HEK293 (cell line): ENCODE data around the gene SERINC4.

Source experiments
- BCL11A ChIP-seq: fragments of 450-650 bp; formaldehyde crosslinking; IDR thresholded peaks from 2 replicates; pipeline ENCODE4 v1.5.1; 2016; ENCODE audit warnings: low read depth, missing biosample characterization, missing genetic modification characterization
- KLF1 ChIP-seq: fragments of 450-650 bp; formaldehyde crosslinking; IDR thresholded peaks from 2 replicates; pipeline ENCODE4 v1.5.1; 2016; ENCODE audit warnings: missing biosample characterization, missing genetic modification characterization
- KLF8 ChIP-seq: fragments of 450-650 bp; formaldehyde crosslinking; IDR thresholded peaks from 2 replicates; pipeline ENCODE4 v1.5.1; 2016; ENCODE audit warnings: missing biosample characterization, missing genetic modification characterization
- OSR2 ChIP-seq: fragments of 450-650 bp; formaldehyde crosslinking; IDR thresholded peaks from 2 replicates; pipeline ENCODE4 v1.5.1; 2016; ENCODE audit warnings: missing biosample characterization, missing genetic modification characterization
- RBAK ChIP-seq: fragments of 450-650 bp; formaldehyde crosslinking; IDR thresholded peaks from 2 replicates; pipeline ENCODE4 v1.5.1; 2016; ENCODE audit warnings: missing biosample characterization, missing genetic modification characterization
- REPIN1 ChIP-seq: fragments of 450-650 bp; formaldehyde crosslinking; IDR thresholded peaks from 2 replicates; pipeline ENCODE4 v1.5.1; 2017; ENCODE audit warnings: missing biosample characterization, missing genetic modification characterization, low read depth
- SCRT1 ChIP-seq: fragments of 450-650 bp; formaldehyde crosslinking; IDR thresholded peaks from 2 replicates; pipeline ENCODE4 v1.5.1; 2016; ENCODE audit warnings: missing biosample characterization, missing genetic modification characterization, borderline replicate concordance
- SETDB1 ChIP-seq: IDR thresholded peaks from one replicate; pipeline ENCODE4 v1.6.1; 2017; ENCODE audit warnings: mild to moderate bottlenecking, low read length, moderate library complexity, mixed read lengths; ENCODE audit not compliant: insufficient read length
- TCF7L2 ChIP-seq: IDR thresholded peaks from 2 replicates; pipeline ENCODE4 v1.6.1; 2011; ENCODE audit warnings: low read depth, mild to moderate bottlenecking, inconsistent platforms, low read length, moderate library complexity, borderline replicate concordance
- ZBTB21 ChIP-seq: fragments of 450-650 bp; formaldehyde crosslinking; IDR thresholded peaks from 2 replicates; pipeline ENCODE4 v1.5.1; 2017; ENCODE audit warnings: missing biosample characterization, missing genetic modification characterization
- ZFP41 ChIP-seq: fragments of 450-650 bp; formaldehyde crosslinking; IDR thresholded peaks from 2 replicates; pipeline ENCODE4 v1.5.1; 2016; ENCODE audit warnings: missing biosample characterization, missing genetic modification characterization, borderline replicate concordance
- ZNF133 ChIP-seq: fragments of 450-650 bp; formaldehyde crosslinking; IDR thresholded peaks from 2 replicates; pipeline ENCODE4 v1.5.1; 2016; ENCODE audit warnings: missing biosample characterization, missing genetic modification characterization
- ZNF184 ChIP-seq: fragments of 450-650 bp; IDR thresholded peaks from 2 replicates; pipeline ENCODE4 v1.5.1; 2018; ENCODE audit warnings: missing biosample characterization, mild to moderate bottlenecking, missing genetic modification characterization
- ZNF214 ChIP-seq: fragments of 450-650 bp; formaldehyde crosslinking; IDR thresholded peaks from 2 replicates; pipeline ENCODE4 v1.5.1; 2017; ENCODE audit warnings: missing biosample characterization, mild to moderate bottlenecking, missing genetic modification characterization, borderline replicate concordance
- ZNF221 ChIP-seq: fragments of 450-650 bp; formaldehyde crosslinking; IDR thresholded peaks from 2 replicates; pipeline ENCODE4 v1.5.1; 2017; ENCODE audit warnings: missing biosample characterization, missing genetic modification characterization, borderline replicate concordance
- ZNF248 ChIP-seq: fragments of 450-650 bp; formaldehyde crosslinking; IDR thresholded peaks from 2 replicates; pipeline ENCODE4 v1.5.1; 2017; ENCODE audit warnings: missing biosample characterization, missing genetic modification characterization
- ZNF274 ChIP-seq, 2 experiments: fragments of 200-500 bp in 1 of 2; fragments of 450-650 bp in 1 of 2; sonication (Bioruptor generic) in 1 of 2; formaldehyde crosslinking in 1 of 2; IDR thresholded peaks; 2 replicates each; pipeline versions ENCODE4 v1.5.1 to v1.6.1; 2014 to 2016; ENCODE audit warnings: borderline replicate concordance in 1 of 2, inconsistent platforms in 1 of 2, low read length in 1 of 2, missing biosample characterization in 1 of 2, missing genetic modification characterization in 1 of 2
- ZNF391 ChIP-seq: fragments of 450-650 bp; formaldehyde crosslinking; IDR thresholded peaks from 2 replicates; pipeline ENCODE4 v1.5.1; 2016; ENCODE audit warnings: low read depth, missing biosample characterization, missing genetic modification characterization, borderline replicate concordance
- ZNF433 ChIP-seq: fragments of 450-650 bp; formaldehyde crosslinking; IDR thresholded peaks from 2 replicates; pipeline ENCODE4 v1.5.1; 2016; ENCODE audit warnings: missing biosample characterization, missing genetic modification characterization, low read depth
- ZNF514 ChIP-seq: fragments of 450-650 bp; formaldehyde crosslinking; IDR thresholded peaks from 2 replicates; pipeline ENCODE4 v1.5.1; 2016; ENCODE audit warnings: missing biosample characterization, missing genetic modification characterization
- ZNF658 ChIP-seq: fragments of 450-650 bp; formaldehyde crosslinking; IDR thresholded peaks from 2 replicates; pipeline ENCODE4; 2016; ENCODE audit warnings: missing biosample characterization, missing genetic modification characterization
- ZNF747 ChIP-seq: fragments of 450-650 bp; formaldehyde crosslinking; IDR thresholded peaks from 2 replicates; pipeline ENCODE4 v1.5.1; 2016; ENCODE audit warnings: missing biosample characterization, missing genetic modification characterization
- ZNF76 ChIP-seq: fragments of 450-650 bp; formaldehyde crosslinking; IDR thresholded peaks from 2 replicates; pipeline ENCODE4; 2016; ENCODE audit warnings: low read depth, missing biosample characterization, missing genetic modification characterization, borderline replicate concordance
- ZSCAN30 ChIP-seq: fragments of 450-650 bp; IDR thresholded peaks from 2 replicates; pipeline ENCODE4 v1.5.1; 2018; ENCODE audit warnings: missing biosample characterization, mild to moderate bottlenecking, missing genetic modification characterization, moderate library complexity
- TF ChIP-seq, protein P1 (sequence below): IDR thresholded peaks from 2 replicates; pipeline ENCODE4 v1.6.1; 2011; ENCODE audit warnings: mild to moderate bottlenecking, low read depth, low read length, borderline replicate concordance
- TF ChIP-seq, protein P2 (sequence below): fragments of 450-650 bp; formaldehyde crosslinking; IDR thresholded peaks from 2 replicates; pipeline ENCODE4 v1.5.1; 2017; ENCODE audit warnings: missing biosample characterization, missing genetic modification characterization
- TF ChIP-seq, protein P3 (sequence below): fragments of 450-650 bp; formaldehyde crosslinking; IDR thresholded peaks from 2 replicates; pipeline ENCODE4 v1.5.1; 2016; ENCODE audit warnings: missing biosample characterization, missing genetic modification characterization
- TF ChIP-seq, protein P4 (sequence below): fragments of 450-650 bp; formaldehyde crosslinking; IDR thresholded peaks from 2 replicates; pipeline ENCODE4 v1.5.1; 2016; ENCODE audit warnings: missing biosample characterization, missing genetic modification characterization
- TF ChIP-seq, protein P5 (sequence below): fragments of 450-650 bp; formaldehyde crosslinking; IDR thresholded peaks from 2 replicates; pipeline ENCODE4 v1.5.1; 2017; ENCODE audit warnings: missing biosample characterization, missing genetic modification characterization

The SERINC4 gene

DNA sequence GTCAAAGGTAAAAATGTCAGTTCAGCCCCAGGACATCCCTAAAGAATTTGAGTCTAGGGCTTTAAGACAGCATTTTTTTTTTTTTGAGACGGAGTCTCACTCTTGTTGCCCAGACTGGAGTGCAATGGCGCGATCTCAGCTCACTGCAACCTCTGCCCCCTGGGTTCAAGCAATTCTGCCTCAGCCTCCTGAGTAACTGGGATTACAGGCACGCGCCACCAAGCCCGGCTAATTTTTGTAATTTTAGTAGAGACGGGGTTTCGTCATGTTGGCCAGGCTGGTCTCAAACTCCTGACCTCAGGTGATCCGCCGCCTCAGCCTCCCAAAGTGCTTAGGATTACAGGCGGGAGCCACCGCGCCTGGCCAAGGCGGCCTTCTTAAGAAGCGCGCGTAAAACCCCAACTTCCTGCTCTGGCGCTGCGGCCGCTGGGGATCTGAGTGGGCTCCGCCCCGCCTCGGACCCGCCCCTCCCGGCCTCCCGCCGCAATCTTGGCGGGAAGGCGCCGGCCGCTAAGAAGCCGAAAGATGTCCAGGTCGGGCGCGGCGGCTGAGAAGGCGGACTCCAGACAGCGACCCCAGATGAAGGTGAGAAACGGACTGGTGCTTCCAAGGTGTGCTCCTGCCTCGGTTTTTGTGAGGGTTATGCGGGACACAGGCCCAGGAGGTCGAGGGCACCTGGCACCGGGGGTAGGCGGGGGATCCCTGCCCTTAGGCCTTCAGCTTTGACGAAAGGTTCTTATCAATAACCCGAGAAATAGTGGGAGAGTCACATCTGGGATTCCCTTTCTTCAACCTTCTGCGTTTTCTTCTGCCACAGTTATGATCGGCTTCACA lies 26.7 kb upstream of the SERINC4 start, which contains the start of gene WDR76 (continued):
- TF ChIP-seq, protein P1, sequence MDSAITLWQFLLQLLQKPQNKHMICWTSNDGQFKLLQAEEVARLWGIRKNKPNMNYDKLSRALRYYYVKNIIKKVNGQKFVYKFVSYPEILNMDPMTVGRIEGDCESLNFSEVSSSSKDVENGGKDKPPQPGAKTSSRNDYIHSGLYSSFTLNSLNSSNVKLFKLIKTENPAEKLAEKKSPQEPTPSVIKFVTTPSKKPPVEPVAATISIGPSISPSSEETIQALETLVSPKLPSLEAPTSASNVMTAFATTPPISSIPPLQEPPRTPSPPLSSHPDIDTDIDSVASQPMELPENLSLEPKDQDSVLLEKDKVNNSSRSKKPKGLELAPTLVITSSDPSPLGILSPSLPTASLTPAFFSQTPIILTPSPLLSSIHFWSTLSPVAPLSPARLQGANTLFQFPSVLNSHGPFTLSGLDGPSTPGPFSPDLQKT = no peak
- peak; percentile 8; the same call in 1 of the 2 replicates for TF ChIP-seq ZBTB21 (tag by site-specific recombination)
- TF ChIP-seq RBAK (tag by site-specific recombination) = no peak
- TF ChIP-seq, protein P2, sequence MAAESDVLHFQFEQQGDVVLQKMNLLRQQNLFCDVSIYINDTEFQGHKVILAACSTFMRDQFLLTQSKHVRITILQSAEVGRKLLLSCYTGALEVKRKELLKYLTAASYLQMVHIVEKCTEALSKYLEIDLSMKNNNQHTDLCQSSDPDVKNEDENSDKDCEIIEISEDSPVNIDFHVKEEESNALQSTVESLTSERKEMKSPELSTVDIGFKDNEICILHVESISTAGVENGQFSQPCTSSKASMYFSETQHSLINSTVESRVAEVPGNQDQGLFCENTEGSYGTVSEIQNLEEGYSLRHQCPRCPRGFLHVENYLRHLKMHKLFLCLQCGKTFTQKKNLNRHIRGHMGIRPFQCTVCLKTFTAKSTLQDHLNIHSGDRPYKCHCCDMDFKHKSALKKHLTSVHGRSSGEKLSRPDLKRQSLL (tag by site-specific recombination) = no peak
- no peak; the same call in 1 of the 2 replicates for TF ChIP-seq ZNF76 (tag by site-specific recombination)
- TF ChIP-seq SCRT1 (tag by site-specific recombination) = no peak
- TF ChIP-seq ZNF433 = no peak
- TF ChIP-seq ZNF184 = no peak
- TF ChIP-seq BCL11A (tag by site-specific recombination) = 0 out of 2 replicates have a peak, but pooled peaks have one; percentile 50
- TF ChIP-seq ZNF514 (tag by site-specific recombination) = no peak
- TF ChIP-seq, protein P3, sequence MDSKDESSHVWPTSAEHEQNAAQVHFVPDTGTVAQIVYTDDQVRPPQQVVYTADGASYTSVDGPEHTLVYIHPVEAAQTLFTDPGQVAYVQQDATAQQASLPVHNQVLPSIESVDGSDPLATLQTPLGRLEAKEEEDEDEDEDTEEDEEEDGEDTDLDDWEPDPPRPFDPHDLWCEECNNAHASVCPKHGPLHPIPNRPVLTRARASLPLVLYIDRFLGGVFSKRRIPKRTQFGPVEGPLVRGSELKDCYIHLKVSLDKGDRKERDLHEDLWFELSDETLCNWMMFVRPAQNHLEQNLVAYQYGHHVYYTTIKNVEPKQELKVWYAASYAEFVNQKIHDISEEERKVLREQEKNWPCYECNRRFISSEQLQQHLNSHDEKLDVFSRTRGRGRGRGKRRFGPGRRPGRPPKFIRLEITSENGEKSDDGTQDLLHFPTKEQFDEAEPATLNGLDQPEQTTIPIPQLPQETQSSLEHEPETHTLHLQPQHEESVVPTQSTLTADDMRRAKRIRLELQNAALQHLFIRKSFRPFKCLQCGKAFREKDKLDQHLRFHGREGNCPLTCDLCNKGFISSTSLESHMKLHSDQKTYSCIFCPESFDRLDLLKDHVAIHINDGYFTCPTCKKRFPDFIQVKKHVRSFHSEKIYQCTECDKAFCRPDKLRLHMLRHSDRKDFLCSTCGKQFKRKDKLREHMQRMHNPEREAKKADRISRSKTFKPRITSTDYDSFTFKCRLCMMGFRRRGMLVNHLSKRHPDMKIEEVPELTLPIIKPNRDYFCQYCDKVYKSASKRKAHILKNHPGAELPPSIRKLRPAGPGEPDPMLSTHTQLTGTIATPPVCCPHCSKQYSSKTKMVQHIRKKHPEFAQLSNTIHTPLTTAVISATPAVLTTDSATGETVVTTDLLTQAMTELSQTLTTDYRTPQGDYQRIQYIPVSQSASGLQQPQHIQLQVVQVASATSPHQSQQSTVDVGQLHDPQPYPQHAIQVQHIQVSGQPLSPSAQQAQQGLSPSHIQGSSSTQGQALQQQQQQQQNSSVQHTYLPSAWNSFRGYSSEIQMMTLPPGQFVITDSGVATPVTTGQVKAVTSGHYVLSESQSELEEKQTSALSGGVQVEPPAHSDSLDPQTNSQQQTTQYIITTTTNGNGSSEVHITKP = no peak
- TF ChIP-seq ZNF133 (tag by site-specific recombination) = no peak
- TF ChIP-seq ZFP41 (tag by site-specific recombination) = no peak
- peak; percentile 52; the same call in 1 of the 2 replicates for TF ChIP-seq ZSCAN30
- TF ChIP-seq ZNF214 (tag by site-specific recombination) = no peak
- TF ChIP-seq KLF1 (tag by site-specific recombination) = peak; percentile 63
- TF ChIP-seq OSR2 = peak; percentile 77
- TF ChIP-seq REPIN1 (tag by site-specific recombination) = 0 out of 2 replicates have a peak, but pooled peaks have one; percentile 29
- TF ChIP-seq KLF8 = peak; percentile 86
- TF ChIP-seq, protein P4, sequence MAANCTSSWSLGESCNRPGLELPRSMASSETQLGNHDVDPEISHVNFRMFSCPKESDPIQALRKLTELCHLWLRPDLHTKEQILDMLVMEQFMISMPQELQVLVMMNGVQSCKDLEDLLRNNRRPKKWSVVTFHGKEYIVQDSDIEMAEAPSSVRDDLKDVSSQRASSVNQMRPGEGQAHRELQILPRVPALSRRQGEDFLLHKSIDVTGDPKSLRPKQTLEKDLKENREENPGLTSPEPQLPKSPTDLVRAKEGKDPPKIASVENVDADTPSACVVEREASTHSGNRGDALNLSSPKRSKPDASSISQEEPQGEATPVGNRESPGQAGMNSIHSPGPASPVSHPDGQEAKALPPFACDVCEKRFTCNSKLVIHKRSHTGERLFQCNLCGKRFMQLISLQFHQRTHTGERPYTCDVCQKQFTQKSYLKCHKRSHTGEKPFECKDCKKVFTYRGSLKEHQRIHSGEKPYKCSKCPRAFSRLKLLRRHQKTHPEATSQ = no peak
- TF ChIP-seq ZNF221 (tag by site-specific recombination) = no peak
- no peak for TF ChIP-seq TCF7L2
- no peak for TF ChIP-seq ZNF658
- TF ChIP-seq ZNF248 (tag by site-specific recombination) = no peak
- TF ChIP-seq ZNF391 (tag by site-specific recombination) = no peak
- TF ChIP-seq ZNF274 (IDR thresholded peaks at IDR 0.05; ENCODE audit: low read length) = no peak
- TF ChIP-seq ZNF274 (tag by site-specific recombination; IDR thresholded peaks at IDR 0.05; ENCODE audit: borderline replicate concordance) = no peak
- no peak for TF ChIP-seq SETDB1
- TF ChIP-seq, protein P5, sequence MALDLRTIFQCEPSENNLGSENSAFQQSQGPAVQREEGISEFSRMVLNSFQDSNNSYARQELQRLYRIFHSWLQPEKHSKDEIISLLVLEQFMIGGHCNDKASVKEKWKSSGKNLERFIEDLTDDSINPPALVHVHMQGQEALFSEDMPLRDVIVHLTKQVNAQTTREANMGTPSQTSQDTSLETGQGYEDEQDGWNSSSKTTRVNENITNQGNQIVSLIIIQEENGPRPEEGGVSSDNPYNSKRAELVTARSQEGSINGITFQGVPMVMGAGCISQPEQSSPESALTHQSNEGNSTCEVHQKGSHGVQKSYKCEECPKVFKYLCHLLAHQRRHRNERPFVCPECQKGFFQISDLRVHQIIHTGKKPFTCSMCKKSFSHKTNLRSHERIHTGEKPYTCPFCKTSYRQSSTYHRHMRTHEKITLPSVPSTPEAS (tag by site-specific recombination) = no peak
- TF ChIP-seq ZNF747 (tag by site-specific recombination) = no peak
